LNCaP clone FGC (cell line): ENCODE data around the gene DNASE1L1.

Source experiments
- DNase-seq: peaks from one replicate; pipeline ENCODE4 v3.0.0-alpha.2; 2011; ENCODE audit warnings: low read depth
- H3K4me3 ChIP-seq: 2 replicates; pipeline ENCODE4 v1.5.1; 2011; ENCODE audit warnings: mild to moderate bottlenecking, low read depth, low read length, control low read depth
- TF ChIP-seq, protein P1 (sequence below): IDR thresholded peaks from 2 replicates; pipeline ENCODE4 v1.5.1; 2012; ENCODE audit warnings: mild to moderate bottlenecking; ENCODE audit not compliant: control insufficient read depth, insufficient read depth; ENCODE audit errors: extremely low read depth

The DNASE1L1 gene

DNA sequence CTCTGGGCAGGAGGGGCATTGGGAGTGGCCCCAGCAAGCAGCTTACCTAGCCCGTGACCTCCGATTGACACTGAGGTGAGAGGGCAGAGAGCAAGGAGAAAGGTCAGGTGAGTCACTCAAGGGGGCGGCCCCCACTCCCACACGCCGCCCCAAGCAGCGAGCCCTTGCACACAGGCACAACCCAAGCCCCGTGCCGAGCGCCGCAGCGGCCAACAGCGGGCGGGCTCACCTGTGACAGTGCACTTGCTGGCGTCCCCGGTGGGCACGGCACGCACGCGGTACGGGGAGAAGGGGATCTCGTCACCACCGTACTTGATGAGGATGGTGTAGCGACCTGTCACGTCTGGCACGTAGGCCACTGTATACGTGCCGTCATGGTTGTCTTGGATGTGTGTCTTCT, 51.8 kb downstream of the DNASE1L1 start:
- TF ChIP-seq, protein P1, sequence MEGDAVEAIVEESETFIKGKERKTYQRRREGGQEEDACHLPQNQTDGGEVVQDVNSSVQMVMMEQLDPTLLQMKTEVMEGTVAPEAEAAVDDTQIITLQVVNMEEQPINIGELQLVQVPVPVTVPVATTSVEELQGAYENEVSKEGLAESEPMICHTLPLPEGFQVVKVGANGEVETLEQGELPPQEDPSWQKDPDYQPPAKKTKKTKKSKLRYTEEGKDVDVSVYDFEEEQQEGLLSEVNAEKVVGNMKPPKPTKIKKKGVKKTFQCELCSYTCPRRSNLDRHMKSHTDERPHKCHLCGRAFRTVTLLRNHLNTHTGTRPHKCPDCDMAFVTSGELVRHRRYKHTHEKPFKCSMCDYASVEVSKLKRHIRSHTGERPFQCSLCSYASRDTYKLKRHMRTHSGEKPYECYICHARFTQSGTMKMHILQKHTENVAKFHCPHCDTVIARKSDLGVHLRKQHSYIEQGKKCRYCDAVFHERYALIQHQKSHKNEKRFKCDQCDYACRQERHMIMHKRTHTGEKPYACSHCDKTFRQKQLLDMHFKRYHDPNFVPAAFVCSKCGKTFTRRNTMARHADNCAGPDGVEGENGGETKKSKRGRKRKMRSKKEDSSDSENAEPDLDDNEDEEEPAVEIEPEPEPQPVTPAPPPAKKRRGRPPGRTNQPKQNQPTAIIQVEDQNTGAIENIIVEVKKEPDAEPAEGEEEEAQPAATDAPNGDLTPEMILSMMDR, result no peak
- DNase-seq, result no peak
- H3K4me3 ChIP-seq, result no peak overlapping the region

DNA sequence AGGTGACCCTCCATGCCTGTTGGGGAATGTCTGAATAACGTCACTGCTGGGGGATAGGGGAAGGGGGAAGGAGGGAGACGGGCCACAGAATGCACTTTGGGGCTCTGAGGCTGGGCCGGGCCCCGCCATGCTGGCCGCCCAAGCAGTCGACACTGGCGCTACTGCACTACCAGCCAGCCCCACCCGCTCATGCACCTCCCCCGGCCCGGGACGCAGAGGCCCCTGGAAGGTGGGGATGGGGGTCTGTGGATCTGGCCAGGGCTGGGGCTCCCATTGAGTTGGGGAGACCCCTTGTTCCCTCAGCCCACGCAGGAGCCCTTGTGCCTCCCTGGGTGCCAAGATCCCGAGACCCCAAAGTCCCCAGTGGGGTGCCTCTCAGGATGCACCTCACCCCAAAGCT, 52.5 kb downstream of the DNASE1L1 start:
- no peak for DNase-seq
- H3K4me3 ChIP-seq, result no peak overlapping the region
- TF ChIP-seq, protein P1, result no peak

DNA sequence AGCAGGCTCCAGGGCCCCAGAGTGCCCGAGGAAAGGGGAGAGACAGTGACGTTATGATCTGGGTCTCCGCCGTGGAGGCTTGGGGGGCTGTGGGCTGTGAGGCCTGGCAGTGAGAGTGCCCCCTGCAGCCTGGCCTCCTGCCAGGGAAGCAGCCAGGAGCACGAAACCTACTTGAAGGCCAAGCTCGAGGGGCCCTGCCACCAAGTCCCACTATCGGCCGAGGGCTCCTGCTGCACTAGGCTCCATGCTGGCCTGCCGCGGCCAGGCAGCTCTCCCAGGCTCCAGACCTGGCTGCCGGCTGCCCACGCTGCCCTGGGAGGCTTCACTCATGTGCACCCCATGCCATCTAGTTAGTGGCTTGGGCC, 53.3 kb downstream of the DNASE1L1 start:
- no peak overlapping the region for H3K4me3 ChIP-seq
- DNase-seq, result no peak
- TF ChIP-seq, protein P1, result no peak

DNA sequence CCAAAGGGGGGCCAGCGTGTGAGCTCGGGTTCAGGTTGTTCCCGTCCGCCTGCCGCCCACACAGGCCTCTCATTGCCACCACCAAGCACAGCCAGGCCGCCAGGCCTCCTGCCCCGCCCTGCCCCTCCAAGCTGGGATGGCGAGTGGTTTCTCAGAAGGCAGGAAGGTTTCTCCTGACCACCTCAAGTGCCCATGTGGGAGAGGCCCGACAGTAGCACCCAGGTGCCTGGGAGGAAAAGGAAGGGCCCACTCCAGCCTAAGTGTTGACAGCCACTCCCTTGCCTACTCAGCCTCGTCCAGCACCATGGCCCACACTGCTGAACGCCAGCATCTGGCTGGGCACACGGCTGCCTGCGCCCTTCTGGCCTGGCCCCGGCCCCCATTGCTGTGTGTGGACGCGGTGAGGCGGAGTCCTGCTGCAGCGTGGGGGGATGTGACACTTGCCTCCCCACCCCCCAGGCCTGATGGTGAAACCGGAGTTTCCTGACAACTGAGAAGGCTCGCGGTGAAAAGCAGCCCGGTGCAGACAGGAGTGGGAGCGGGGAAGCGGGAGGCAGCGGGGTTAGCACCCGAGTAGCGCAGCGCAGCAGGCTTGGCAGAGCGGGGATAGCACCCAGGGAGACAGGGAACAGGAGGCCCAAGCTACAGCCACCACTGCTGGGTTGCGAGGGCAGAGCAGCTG, 53.8 kb downstream of the DNASE1L1 start:
- TF ChIP-seq, protein P1, result no peak
- no peak for DNase-seq
- H3K4me3 ChIP-seq, result no peak overlapping the region

DNA sequence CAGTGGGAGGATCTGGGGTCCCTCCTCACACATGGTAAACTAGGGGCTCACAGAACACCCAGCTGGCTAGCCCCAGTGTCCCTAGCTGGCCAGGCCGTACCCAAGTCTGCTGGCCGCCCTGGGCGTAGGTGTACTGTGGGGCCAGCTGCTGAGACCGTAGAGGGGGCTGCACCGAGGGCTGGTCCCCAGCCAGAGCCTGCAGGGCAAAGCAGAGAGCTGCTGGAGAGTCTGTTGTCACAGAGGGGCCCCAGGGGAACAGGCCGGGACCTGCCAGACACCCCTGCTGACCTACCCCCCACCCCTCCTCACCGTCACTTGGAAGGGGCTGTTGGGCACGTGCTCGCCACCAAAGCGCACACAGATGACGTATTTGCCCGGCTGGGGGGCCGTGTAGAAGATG, 54.5 kb downstream of the DNASE1L1 start:
- DNase-seq, result no peak
- H3K4me3 ChIP-seq, result no peak overlapping the region
- TF ChIP-seq, protein P1, result no peak

DNA sequence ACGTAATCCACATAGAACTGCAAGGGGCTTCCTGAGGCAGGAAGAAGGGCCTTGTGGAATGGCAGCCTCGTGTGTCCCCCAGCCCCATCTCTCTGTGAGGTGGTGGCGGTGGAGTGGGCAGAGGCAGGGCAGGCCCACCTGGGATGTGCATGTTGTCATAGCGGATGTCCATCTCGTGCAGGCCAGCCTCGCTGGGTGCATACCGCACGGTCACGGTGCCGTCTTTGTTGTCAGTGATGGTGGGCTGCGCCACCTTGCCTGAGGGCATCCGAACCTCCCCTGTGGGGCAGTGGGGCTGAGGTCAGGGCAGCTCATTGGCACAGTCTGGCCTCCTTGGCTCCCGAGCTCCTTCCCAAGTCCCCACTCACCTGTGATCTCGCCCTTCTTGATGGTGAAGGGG, 55.0 kb downstream of the DNASE1L1 start:
- TF ChIP-seq, protein P1, result no peak
- no peak for DNase-seq
- no peak overlapping the region for H3K4me3 ChIP-seq

DNA sequence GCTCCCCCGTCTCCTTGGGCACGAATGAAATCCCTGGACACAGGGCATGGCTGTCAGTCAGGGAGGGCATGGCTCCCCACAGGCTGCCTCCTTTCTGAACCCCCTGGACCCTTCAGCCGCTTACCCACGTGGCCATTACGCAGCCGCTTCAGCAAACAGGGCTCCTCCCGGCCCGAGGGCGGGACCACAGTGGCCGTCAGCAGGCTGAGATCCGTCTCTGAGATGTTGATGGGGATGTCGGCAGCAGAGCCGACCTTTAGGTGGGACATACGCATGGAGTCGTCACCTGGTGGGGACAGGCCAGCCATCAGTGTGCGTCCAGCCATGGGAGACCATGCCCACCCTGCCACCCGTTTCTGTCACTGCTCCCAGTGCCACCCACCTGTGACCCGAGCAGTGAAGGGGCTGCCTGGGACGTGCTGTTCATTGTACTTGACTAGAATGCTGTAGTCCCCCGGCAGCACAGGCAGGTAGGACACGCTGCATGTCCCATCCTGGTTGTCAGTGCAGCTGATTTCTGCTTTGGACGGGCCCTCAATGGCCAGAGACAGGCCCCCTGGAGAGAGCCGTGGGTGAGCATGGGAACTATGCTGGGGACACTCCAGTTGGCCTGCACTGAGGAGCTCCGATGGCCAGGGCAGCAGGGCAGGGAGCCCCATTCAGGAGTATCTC, 55.7 kb downstream of the DNASE1L1 start:
- no peak overlapping the region for H3K4me3 ChIP-seq
- TF ChIP-seq, protein P1, result no peak
- DNase-seq, result no peak
